GM21737 (cell line): ENCODE results near the gene BCAS3.
"Not testable (repeated sequence)": the region's sequence is repeated elsewhere in the genome, so short reads cannot be mapped to it uniquely, and the experiment has no call there.

Experiments used
- ATAC-seq: cut with Tn5 transposase; IDR thresholded peaks from one replicate; pipeline ENCODE4 v1.9.1; 2021; ENCODE audit warnings: mild to moderate bottlenecking, moderate library complexity; ENCODE audit not compliant: unreplicated experiment

The BCAS3 gene

DNA sequence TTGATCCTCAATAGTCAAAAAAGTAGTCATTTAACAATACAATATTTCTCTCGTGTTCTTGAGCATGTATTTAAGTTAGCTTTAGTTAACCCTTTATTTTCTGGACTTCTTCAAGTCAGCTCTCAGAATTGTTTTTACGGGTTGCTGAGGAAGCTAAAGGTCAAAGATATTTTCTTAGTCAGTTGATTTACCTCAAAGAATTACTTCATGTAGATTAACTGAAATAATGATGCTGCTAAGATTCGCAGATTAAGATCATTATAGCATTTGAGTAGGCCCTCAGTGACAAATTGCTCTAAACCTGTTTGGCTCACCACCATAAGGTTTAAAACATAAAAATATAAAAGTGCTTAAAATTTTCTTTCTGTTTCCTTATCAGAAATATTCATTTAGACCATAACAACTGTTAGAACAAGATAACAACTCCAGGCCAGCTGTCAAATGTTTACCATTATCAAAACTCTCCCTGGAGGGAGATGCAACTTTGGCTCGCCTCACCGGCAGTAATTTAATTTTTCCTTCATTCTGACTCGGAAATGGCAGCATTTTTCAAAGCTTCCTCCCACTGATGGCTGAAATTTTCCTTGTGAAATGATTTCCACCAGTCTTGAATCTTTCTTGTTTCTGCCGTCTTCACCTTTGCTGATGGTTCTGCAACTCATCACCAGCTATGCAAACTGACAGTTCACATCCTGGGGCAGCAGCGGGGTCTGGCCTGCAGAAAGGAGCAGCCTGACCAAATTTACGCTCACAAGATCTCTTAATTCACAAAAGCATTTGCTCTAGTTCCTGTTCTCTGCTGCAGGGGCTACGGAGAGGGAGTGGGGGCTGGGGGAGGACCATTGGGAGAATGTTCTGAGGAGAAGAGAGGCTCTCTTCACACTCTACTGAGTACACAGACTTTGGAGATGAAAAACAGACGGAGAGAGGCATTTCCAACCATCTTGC lies 467.2 kb downstream of the BCAS3 start:
- no peak for ATAC-seq

DNA sequence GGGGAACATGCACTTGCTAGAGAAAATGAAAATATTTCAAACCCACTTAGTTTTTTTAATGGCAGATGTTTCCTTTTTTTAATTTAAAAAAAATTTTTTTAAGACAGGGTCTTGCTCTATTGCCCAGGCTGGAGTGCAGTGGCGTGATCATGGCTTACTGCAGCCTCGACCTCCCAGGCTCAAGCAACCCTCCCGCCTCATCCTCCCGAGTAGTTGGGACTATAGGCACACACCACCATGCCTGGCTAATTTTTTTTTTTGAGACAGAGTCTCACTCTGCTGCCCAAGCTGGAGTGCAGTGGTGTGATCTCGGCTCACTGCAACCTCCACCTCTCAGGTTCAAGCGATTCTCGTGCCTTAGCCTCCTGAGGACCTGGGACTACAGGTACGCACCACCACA lies 469.2 kb downstream of the BCAS3 start:
- not testable (repeated sequence) for ATAC-seq

DNA sequence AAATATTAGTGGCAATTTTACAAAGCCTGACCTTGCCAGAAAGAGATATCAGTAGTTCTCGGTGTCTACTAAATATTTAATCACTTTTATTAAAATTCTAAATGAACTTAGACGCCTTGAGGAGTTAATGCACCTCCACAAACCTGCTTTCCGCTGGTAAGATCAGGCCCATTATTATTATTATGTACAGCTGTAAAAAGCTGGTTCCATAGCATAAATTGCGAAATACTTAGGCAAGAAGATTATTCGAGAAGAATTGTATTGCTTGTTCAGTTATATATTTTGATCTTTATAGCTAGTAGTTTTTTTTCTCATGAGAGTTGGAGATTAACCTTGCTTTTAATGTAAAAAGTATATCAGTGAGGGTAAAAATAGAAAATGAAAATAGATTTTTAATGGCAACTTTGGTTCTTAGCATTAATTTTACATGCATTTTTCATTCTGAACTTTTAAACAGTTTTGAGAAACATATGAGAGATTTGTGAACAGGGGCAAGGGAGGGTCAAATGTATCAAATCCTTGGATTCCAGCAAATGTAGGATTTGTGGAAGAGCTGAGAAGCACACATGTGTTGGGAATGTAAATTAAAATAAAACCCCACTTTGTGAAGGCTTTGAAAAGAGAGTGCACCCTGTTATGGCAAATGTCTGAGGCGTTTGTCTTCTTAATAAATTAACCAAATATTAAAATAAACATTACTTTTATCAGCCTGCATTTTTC lies 471.6 kb downstream of the BCAS3 start:
- ATAC-seq, result no peak

DNA sequence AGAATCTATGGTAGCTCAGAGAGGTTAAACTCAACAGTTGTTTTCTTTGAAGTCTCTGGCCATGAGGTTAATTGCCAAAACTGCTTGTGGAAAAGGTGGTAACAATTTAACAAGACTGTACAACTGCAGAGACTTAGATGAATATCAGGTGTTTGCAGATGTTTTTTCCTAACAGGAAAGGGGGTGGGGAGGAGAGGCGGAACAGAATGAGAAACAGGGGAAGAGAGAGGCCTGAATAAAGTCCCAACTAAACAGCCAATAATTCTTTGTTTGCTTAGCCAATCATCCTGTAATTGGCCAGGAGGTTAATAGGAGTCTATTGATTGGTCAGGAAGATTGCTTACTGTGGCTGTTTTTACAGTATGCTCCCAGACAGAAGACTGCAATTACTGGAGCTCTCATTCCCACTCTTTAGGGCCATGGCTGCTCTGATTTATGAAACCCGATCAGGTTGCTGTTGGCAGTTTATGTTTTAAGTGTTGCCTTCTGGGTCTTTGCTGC lies 472.3 kb downstream of the BCAS3 start:
- ATAC-seq, result no peak

DNA sequence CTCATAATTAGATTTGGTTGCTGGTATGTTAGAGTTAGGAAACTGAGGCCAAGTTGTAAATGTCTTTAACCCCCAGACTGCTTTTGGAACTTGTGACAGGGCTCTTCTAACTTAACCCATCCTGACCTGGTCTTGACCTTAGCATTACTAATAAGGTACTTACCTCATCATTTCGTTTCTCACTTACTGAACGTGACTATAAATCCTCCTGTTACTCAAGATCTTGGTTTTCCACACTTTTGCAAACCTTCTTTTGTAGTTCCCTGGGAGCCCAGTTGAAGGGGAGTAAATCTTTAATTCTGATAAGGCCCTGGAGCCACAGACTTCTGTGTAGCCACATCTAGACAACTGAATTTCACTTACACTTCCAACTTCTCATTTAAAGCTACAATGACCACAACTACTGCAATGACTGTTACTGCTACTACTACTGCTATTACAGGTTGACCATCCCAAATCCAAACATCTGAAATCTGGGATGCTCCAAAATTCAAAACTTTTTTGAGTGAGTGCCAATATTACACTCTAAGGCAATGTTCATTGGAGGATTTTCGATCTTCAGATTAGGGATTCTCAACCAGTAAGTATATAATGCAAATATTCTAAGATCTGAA lies 473.1 kb downstream of the BCAS3 start:
- no peak for ATAC-seq

DNA sequence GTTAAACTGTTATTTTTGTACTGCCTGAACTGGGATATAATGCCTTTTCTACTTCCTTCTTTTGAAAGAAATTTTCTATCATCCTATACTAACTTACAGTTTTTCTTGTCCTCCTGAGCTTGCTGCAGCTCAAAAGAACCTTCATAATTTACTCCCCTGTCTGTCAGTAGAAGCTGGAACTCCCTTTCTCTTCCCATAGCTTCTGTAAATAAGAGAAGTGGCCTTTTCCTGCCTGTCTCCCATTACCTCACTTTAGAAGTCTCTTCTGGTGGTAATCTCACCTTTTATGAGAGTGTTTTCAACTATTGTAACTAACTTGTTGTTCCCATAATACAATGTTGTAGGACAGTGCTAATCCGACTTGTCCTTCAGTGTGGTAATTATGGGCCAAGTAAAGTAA lies 475.2 kb downstream of the BCAS3 start:
- no peak for ATAC-seq

GRCh38 chr17:61155590-61156237 lies 478.1 kb downstream of the BCAS3 start:
- ATAC-seq, result no peak

- ATAC-seq, result no peak
Observed at GRCh38 chr17:61157246-61157886, 479.7 kb downstream of the BCAS3 start.

GRCh38 chr17:61158376-61158775 lies 480.7 kb downstream of the BCAS3 start:
- ATAC-seq, result no peak

GRCh38 chr17:61159221-61159814 lies 481.7 kb downstream of the BCAS3 start:
- ATAC-seq, result no peak

GRCh38 chr17:61160204-61160603 lies 482.6 kb downstream of the BCAS3 start:
- no peak for ATAC-seq

GRCh38 chr17:61160789-61161445 lies 483.3 kb downstream of the BCAS3 start:
- no peak for ATAC-seq

- ATAC-seq, result no peak
Observed at GRCh38 chr17:61161615-61162134, 484.0 kb downstream of the BCAS3 start.

- ATAC-seq, result no peak
Observed at GRCh38 chr17:61164517-61164916, 486.9 kb downstream of the BCAS3 start.

GRCh38 chr17:61167075-61167474 lies 489.4 kb downstream of the BCAS3 start:
- ATAC-seq, result no peak

GRCh38 chr17:61168506-61168905 lies 490.9 kb downstream of the BCAS3 start:
- no peak for ATAC-seq

DNA sequence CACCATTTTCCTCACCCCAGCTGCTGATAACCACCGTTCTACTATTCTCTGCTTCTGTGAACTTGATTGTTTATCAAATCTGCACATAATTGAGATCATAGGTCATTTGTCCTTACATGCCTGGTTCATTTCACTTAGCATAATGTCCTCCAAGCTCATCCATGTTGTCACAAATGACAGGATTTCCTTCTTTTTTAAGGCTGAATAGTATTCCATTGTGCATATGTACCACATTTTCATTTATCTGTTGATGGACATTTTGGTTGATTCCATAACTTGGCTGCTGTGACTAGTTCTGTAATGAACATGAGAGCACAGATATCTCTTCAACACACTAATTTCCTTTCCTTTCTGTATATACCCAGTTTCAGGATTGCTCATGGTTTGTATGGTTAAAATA lies 496.7 kb downstream of the BCAS3 start:
- no peak for ATAC-seq

DNA sequence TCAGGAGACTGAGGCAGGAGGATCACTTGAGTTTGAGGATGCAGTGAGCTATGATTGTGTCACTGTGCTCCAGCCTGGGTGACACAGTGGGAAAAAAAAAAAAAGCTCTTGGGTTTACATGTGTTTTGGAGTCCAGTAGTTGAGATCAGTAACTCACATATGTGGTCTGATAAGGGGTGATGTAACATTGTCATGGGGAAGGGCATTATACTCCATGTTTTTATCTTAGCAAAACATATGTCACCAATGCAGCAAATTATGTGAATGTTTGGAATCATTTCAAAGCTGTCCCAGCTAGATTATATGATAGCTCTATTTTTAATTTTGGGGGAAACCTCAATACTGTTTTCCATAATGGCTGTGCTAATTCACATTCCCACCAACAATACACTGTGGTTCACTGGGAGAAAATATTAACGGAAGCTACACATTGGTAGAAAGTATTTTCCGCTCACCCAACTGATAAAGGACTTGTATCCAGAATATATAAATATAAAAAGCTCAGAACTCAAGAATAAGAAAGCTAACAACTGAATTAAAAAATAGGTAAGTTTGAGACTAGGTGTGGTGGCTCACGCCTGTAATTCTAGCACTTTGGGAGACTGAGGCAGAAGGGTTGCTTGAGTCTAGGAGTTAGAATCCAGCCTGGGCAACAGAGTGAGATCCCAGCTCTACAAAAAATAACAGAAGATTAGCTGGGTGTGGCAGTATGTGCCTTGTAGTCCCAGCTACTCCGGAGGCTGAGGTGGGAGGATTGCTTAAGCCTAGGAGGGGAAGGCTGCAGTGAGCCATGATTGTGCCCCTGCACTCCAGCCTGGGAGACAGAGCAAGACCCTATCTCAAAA lies 497.9 kb downstream of the BCAS3 start:
- no peak for ATAC-seq
